ENCODE measurements around the gene CPHXL. TPM values are rescaled to one million over a fixed set of nuclear protein-coding genes. Genes with fewer than 3 reads are reported as not detected.

Gene CPHXL
- total RNA-seq, 1 donor from 2014 or later, result not detected

DNA sequence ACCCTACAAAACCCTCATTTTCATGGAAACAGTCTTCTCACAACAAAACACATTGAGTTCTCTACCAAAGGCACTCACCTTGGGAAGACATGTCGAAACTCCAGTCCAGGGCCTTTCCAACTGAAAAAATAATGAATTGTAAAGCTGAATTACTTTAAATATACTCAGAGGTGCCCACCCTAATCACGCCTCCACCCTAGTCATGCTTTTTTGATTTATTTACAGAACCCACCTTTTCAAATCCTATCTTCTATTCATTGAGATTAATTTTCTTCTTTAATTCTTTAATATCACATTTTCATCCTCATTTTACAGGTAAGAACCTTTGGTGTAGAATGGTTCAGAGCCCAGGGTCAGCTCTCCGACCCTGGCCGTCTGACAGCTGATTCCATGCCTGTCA, 49.4 kb downstream of the CPHXL start, which contains the start of gene CPHXL2:
CPHXL2 (minus strand) TSS at position 101 of the 400 bp plus-strand sequence; CDS start at position 91, 10 bp downstream.
- no peaks in the 10 kb centered on the region for H3K27me3 Mint-ChIP-seq (ENCODE audit: low read depth)
- no peak for TF ChIP-seq CTCF (IDR thresholded peaks at IDR 0.05; ENCODE audit: unreplicated experiment)
- no peaks in the 10 kb centered on the region for H3K4me1 Mint-ChIP-seq

DNA sequence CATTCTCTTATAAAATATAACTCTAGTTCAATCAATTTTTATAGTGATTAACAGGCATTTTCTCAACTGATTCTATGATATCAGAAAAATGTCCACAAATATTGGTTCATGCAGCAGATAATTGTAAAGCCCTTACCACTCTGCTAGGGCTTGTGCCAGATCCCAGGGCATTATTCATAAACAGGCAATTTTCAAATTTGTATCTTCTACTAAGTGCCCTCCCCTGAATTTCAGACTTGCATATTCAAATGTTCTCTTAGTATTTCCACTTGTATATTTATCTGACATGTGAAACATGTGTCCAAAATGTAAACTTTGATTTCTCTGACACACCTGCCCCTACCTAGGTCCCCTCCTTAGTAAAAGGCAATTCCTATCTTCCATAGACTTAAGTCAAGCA, 58.8 kb downstream of the CPHXL start:
- Mint-ChIP-seq H3K4me3 (no peak overlapping the region), H3K9me3 (peaks cover 11% of the 10 kb centered on the region), H3K4me1 (no peaks in the 10 kb centered on the region), H3K27ac (no peak overlapping the region), H3K27me3 (ENCODE audit: low read depth) (no peaks in the 10 kb centered on the region), H3K36me3 (peaks cover 8% of the 10 kb centered on the region)
- no peak for TF ChIP-seq CTCF (IDR thresholded peaks at IDR 0.05; ENCODE audit: unreplicated experiment)
- no peak for DNase-seq (ENCODE audit: low spot score in 2 of 2, unreplicated experiment in 2 of 2)

More for the DNA sequence above, 49.4 kb downstream of the CPHXL start, which contains the start of gene CPHXL2:
- DNase-seq (ENCODE audit: low spot score in 2 of 2, unreplicated experiment in 2 of 2), result no peak
- H3K4me3 Mint-ChIP-seq, result no peak within 1 kb of the TSS
- H3K27ac Mint-ChIP-seq, result no peak within 1 kb of the TSS
- peaks cover under 1% of the 10 kb centered on the region for H3K36me3 Mint-ChIP-seq
- H3K9me3 Mint-ChIP-seq, result peaks cover under 1% of the 10 kb centered on the region

Other genes starting within 250 kb of the CPHXL start
- 1.9 to 2.4 TPM (median 2.1 TPM) in 3 replicates for gene CHST6, start 231.0 kb downstream of the CPHXL start, total RNA-seq
- 0.40 to 0.50 TPM (median 0.49 TPM) in 3 replicates for gene CHST5, start 190.4 kb downstream of the CPHXL start, total RNA-seq
- 9.2 to 13.0 TPM (median 10.8 TPM) in 3 replicates for gene TMEM231, start 170.2 kb downstream of the CPHXL start, total RNA-seq
- gene GABARAPL2, start 160.1 kb downstream of the CPHXL start, total RNA-seq, result 71.9 to 75.6 TPM (median 74.9 TPM) in 3 replicates
- 54.5 to 58.7 TPM (median 55.7 TPM) in 3 replicates for gene ADAT1, start 103.2 kb downstream of the CPHXL start, total RNA-seq
- 110 to 117 TPM (median 114 TPM) in 3 replicates for gene KARS1, start 78.8 kb downstream of the CPHXL start, total RNA-seq
- gene TERF2IP, start 78.7 kb downstream of the CPHXL start, total RNA-seq, result 47.3 to 51.0 TPM (median 49.1 TPM) in 3 replicates
- not detected in 3 replicates for gene CPHXL2, start 49.5 kb downstream of the CPHXL start, total RNA-seq
- not detected in 3 replicates for gene DUXB, start 25.0 kb downstream of the CPHXL start, total RNA-seq

Data from mesothelial cell of epicardium (in vitro differentiated cells).